ENCODE results near the gene TUBA4A. TPM values are rescaled to one million over a fixed set of nuclear protein-coding genes. Genes with fewer than 3 reads are reported as not detected.

TUBA4A gene
- total and polyA plus RNA-seq, 2 of the 4 experiments (the other 2 are of a cell fraction), result 21.9 to 35.6 TPM

GRCh38 chr2:219261024-219261855 lies 7.5 kb upstream of the TUBA4A start:
- Histone ChIP-seq H3K23ac (ENCODE audit: low read depth, low read length) (no peak overlapping the region), H4K8ac (ENCODE audit: low read depth in 2 of 2, low read length in 2 of 2) (no peak overlapping the region), H3K4me1 (ENCODE audit: control insufficient read depth, insufficient read depth, low read length) (no peaks in the 10 kb centered on the region), H2AFZ (replicated peaks; ENCODE audit: low read length, poor library complexity) (no peak overlapping the region), H4K20me1 (ENCODE audit: insufficient read depth, low read length) (no peaks in the 10 kb centered on the region), H2BK20ac (ENCODE audit: low read depth, low read length) (no peak overlapping the region), H3K4ac (ENCODE audit: low read depth, low read length) (no peak overlapping the region), H3K27me3 (ENCODE audit: control insufficient read depth, insufficient read depth, low read length) (peaks cover 35% of the 10 kb centered on the region), H3K9ac (ENCODE audit: low read depth, low read length) (no peak overlapping the region), H3K9me3 (ENCODE audit: control insufficient read depth, insufficient read depth, low read length) (no peaks in the 10 kb centered on the region), H2BK5ac (ENCODE audit: low read depth, low read length, poor library complexity, severe bottlenecking) (no peak overlapping the region), H3K4me3 (ENCODE audit: insufficient read depth, low read depth, low read length) (no peak overlapping the region), H2AK5ac (ENCODE audit: low read depth, low read length) (no peak overlapping the region), H3K9me1 (ENCODE audit: insufficient read depth, low read length) (no peaks in the 10 kb centered on the region), H2BK120ac (ENCODE audit: low read depth, low read length) (no peak overlapping the region), H3K18ac (ENCODE audit: low read depth, low read length) (no peak overlapping the region), H3K79me1 (ENCODE audit: low read depth in 1 of 2, low read length in 2 of 2) (no peaks in the 10 kb centered on the region), H4K5ac (ENCODE audit: low read depth, low read length) (no peak overlapping the region), H3K4me2 (ENCODE audit: low read depth, low read length) (no peak overlapping the region), H3K56ac (ENCODE audit: extremely low read depth, insufficient read depth, low read length) (no peak overlapping the region), H2BK15ac (ENCODE audit: low read depth, low read length) (no peak overlapping the region), H3K36me3 (ENCODE audit: control insufficient read depth, insufficient read depth, low read length) (no peaks in the 10 kb centered on the region), H3K14ac (replicated peaks; ENCODE audit: low read depth, low read length) (no peak overlapping the region), H3K27ac (ENCODE audit: insufficient read depth, low read length) (no peak overlapping the region), H4K91ac (ENCODE audit: insufficient read depth, low read depth, low read length) (no peak overlapping the region), H2AK9ac (replicated peaks; ENCODE audit: low read depth, low read length, poor library complexity) (no peak overlapping the region)
- no peak for TF ChIP-seq RFX5 (IDR thresholded peaks at IDR 0.05; ENCODE audit: low read depth, low read length)
- TF ChIP-seq, protein P1, sequence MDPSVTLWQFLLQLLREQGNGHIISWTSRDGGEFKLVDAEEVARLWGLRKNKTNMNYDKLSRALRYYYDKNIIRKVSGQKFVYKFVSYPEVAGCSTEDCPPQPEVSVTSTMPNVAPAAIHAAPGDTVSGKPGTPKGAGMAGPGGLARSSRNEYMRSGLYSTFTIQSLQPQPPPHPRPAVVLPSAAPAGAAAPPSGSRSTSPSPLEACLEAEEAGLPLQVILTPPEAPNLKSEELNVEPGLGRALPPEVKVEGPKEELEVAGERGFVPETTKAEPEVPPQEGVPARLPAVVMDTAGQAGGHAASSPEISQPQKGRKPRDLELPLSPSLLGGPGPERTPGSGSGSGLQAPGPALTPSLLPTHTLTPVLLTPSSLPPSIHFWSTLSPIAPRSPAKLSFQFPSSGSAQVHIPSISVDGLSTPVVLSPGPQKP (IDR thresholded peaks at IDR 0.05; ENCODE audit: borderline replicate concordance, low read depth, low read length), result no peak
- TF ChIP-seq CHD1 (IDR thresholded peaks at IDR 0.05; ENCODE audit: low read depth, low read length), result no peak
- no peak for TF ChIP-seq POLR2A (IDR thresholded peaks at IDR 0.05; ENCODE audit: low read depth, low read length)
- TF ChIP-seq, protein P2, sequence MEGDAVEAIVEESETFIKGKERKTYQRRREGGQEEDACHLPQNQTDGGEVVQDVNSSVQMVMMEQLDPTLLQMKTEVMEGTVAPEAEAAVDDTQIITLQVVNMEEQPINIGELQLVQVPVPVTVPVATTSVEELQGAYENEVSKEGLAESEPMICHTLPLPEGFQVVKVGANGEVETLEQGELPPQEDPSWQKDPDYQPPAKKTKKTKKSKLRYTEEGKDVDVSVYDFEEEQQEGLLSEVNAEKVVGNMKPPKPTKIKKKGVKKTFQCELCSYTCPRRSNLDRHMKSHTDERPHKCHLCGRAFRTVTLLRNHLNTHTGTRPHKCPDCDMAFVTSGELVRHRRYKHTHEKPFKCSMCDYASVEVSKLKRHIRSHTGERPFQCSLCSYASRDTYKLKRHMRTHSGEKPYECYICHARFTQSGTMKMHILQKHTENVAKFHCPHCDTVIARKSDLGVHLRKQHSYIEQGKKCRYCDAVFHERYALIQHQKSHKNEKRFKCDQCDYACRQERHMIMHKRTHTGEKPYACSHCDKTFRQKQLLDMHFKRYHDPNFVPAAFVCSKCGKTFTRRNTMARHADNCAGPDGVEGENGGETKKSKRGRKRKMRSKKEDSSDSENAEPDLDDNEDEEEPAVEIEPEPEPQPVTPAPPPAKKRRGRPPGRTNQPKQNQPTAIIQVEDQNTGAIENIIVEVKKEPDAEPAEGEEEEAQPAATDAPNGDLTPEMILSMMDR (conservative IDR thresholded peaks at IDR 0.05; ENCODE audit: low read depth, low read length), result no peak
- TF ChIP-seq SMC3 (IDR thresholded peaks at IDR 0.05; ENCODE audit: low read depth, low read length), result no peak
- TF ChIP-seq MXI1 (IDR thresholded peaks at IDR 0.05; ENCODE audit: borderline replicate concordance, low read depth, low read length), result no peak
- TF ChIP-seq MAZ (IDR thresholded peaks at IDR 0.05; ENCODE audit: borderline replicate concordance, low read depth, low read length), result no peak
- no peak for TF ChIP-seq FOS (IDR thresholded peaks at IDR 0.05; ENCODE audit: low read depth, low read length)
- TF ChIP-seq BHLHE40 (IDR thresholded peaks at IDR 0.05; ENCODE audit: low read depth, low read length), result no peak
- CTCF ChIA-PET, result interaction anchor here (0.5 kb wide), 1 partner anchor 15 kb away, joined by 3 read pairs; no protein-coding TSS in a partner anchor
- DNase-seq (no peak), ATAC-seq (ENCODE audit: low read depth) (no peak)
- in situ Hi-C loops (cut with MboI; ENCODE audit: low sequenced_read_pairs) (no loop called here), dilution Hi-C loops (cut with HindIII; ENCODE audit: low sequenced_read_pairs, unreplicated experiment) (no loop called here), intact Hi-C loops (cut with micrococcal nuclease) (no loop called here)
- no TSS peak for BruUV-seq (replicated peaks)
- WGBS, 2 experiments (ENCODE audit: extremely low coverage in 2 of 2, insufficient read length in 1 of 2), result 43% methylated on average over 1 of the region's 5 CpGs; no CpG with 5 or more reads in 1 of the 2 experiments
- POLR2A ChIA-PET (ENCODE audit: unreplicated experiment), result no interaction called here

Measured in IMR-90 (cell line).